Stimulated activated CD8-positive, alpha-beta memory T cell treated with anti-CD3 and anti-CD28 coated beads, Interleukin-12 subunit alpha, Interleukin-12 subunit beta, amount 100 ng/mL, for 24 hours (primary cell): ENCODE results near the gene CAMK2B.

Source experiments
- DNase-seq: peaks from one replicate; pipeline ENCODE4 v3.0.0-alpha.2; 2020; ENCODE audit errors: extremely low read depth

CAMK2B gene

GRCh38 chr7:44274623-44274975 is 50.8 kb downstream of the CAMK2B start:
- no peak for DNase-seq

- no peak for DNase-seq
Measured at GRCh38 chr7:44273681-44274622, 51.4 kb downstream of the CAMK2B start.

DNA sequence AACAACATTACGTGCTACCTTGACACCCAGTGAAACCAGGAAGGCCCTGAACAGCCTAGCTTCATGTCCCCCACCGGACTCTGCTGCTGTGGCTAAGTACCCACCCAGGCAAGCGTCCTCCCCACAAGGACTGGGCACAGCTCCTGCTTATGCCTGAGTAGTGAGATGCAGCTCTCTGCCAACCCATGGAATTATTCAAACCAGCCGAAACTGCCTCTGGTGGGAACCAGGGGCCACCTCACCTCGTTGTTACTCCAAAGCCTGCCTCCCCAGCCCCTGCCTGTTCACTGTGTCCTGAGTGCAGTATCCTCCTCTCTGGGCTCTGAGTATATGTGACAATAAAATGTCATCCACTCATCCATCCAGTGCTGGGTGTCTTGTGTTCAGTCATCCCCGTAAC is 52.4 kb downstream of the CAMK2B start:
- DNase-seq: no peak

DNA sequence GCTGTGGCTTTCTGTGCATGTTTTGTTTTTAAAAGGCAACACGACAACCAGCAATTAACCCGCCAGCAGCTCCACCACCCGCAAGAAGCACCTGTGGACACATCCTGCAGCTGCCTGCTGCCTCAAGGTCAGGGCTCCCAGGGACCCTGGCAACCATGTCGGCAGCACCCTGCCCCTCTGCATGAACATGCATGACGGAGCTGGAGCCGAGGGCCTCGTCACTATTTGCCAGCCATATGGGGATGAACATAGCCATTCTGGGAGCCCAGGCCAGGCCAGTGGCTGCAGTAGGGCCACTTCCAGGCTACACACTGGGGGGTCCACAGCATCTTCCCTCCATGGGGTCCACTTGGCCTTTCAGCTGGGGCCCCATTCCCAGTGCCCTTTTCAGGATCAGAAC is 52.9 kb downstream of the CAMK2B start:
- no peak for DNase-seq

DNA sequence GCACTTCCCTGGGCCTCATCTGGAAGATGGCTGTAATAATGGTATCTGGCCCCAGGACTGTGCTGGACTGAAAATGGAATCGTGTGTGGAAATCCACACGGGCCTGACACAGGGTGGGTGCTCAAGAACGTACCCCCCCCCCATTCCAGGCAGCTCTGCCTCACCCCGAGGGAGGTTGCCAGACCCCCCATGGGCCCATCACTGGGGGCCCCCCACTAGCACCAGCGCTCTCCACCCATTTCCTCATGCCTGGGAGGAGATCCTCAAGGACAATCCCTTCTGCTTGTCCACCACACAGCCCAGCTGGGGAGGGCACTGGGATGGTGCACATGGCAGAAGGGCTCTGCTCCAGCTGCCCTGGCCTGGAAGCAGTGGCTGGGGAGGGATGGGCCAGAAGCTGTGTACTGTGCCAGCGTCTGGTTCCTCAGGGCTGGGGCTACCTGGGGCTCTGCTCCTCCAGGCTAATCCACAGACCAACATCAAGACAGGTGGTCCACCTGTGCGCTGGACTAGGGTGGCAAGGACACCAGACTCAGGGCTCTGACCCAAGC is 55.4 kb downstream of the CAMK2B start:
- DNase-seq: no peak

GRCh38 chr7:44269417-44269816 is 56.0 kb downstream of the CAMK2B start:
- DNase-seq: no peak

GRCh38 chr7:44268671-44269070 is 56.7 kb downstream of the CAMK2B start:
- no peak for DNase-seq

- no peak for DNase-seq
Measured at GRCh38 chr7:44267719-44268421, 57.5 kb downstream of the CAMK2B start.

GRCh38 chr7:44267178-44267577 is 58.2 kb downstream of the CAMK2B start:
- DNase-seq: no peak

DNA sequence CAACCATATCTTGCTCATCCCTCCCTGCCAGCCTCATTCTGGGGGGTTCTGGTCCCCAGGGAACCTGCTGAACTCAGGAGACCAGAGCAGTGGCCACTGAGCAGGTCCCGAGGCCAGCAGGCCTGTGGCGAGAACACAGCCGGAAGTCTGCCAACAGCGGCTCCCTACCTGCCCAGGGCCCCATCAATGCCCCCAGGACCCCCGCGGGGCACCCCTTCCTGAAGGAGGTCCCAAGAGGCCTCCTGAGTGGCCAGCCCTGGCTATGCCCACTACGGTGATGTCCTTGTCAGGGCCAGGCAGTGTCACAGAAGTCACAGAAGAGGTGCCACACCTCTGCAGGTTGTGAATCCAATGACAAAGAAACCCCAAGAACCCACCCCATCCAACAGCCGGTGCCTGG is 58.9 kb downstream of the CAMK2B start:
- DNase-seq: no peak

- DNase-seq: no peak
Measured at GRCh38 chr7:44265728-44266127, 59.7 kb downstream of the CAMK2B start.

- DNase-seq: no peak
Measured at GRCh38 chr7:44264221-44264931, 61.0 kb downstream of the CAMK2B start.

DNA sequence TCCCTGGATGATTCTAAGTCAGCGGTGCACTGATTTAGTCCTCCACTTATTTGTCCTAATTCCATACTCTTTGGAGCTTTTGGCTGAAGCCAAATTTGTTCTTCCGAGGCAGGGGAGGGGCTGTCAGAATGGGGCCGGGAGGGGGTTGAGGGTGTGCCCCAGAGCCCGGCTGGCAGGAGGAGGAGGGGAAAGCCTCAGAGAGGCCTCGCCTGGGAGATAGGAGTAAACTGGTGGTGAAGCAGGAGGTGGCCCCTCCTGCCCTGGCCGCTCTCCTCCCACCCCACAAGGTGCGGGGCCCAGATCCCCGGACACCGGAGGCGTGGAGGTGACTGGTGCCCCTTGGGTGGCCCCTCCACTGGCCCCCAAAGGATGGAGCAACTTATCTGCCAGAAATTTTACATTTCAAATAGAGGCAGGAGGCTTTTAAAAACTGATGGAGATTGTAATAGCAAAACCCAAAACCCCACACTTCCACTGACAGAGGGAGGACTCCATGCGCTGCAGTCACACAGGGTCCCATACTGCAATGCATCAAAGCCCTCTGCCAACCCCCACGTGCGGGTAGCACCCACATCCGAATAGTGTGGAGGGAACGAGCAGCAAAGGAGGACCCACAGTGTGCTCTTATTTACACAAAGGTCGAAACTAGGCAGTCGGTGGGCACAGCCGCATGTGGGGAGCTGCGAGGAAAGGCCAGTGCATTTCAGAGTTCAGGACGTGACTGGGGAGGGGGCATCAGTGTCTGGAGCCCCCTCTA is 61.9 kb downstream of the CAMK2B start:
- no peak for DNase-seq

- DNase-seq: no peak
Measured at GRCh38 chr7:44262031-44262430, 63.4 kb downstream of the CAMK2B start.

DNA sequence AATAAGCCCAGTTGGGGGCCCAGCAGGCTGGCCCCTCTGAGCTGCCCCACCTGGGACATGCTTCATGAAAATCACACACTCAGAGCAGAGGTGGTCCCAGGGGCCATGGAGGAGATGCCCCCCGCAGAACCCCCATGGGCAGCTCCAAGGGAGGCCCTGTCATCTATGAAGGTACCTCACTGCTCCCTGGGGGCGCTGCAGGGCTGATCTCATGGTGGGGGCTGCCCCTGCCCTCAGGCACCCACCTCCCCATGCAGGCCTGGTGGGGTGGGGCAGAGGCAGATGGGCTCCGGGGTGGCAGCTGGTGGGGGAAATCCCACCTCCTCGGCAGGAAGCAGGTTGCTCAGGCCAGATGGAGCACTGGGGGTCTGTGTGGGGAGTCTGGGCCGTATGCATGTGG is 64.2 kb downstream of the CAMK2B start:
- DNase-seq: no peak

DNA sequence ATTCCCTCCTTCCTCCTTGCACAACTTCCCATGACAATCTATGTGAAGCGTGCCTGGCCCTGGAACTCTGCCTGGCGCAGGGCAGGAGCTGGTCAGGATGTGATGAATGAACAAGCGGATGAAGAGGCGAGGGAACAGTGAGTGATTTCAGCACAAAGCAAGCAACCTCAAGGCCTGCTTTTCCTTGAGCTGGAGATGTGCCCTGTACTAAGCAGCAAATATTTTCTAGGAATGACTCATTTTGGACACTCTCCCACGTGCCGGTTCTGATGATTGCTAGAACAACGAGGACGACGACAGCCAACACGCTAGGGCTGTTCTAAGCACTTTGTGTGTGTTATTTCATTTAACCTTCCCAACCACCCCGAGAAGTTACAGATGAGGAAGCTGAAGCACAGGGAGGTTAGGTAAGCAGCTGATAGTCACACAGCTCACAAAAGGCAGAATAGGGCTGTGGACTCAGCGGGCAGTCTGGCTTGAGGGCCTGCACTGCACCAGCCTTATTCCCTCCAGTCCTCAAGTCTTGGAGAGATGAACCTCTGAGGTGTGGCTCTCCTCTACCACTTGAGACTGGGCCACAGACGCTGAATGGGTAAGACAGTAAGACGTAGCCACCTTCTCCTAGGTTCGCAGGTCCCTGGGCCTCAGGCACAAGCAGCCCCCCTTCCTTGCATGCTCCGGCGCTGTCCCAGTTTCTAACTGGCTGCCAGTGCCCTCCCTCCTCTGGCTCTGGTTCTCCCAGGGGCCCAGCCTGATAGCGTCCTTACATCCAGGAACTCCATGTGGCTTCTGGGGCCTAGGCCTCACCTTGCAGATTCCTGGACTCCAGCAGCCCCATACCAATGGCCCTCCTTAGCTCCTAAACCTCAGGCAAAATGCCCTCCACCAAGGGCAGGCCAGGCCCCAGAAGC is 65.6 kb downstream of the CAMK2B start:
- no peak for DNase-seq

DNA sequence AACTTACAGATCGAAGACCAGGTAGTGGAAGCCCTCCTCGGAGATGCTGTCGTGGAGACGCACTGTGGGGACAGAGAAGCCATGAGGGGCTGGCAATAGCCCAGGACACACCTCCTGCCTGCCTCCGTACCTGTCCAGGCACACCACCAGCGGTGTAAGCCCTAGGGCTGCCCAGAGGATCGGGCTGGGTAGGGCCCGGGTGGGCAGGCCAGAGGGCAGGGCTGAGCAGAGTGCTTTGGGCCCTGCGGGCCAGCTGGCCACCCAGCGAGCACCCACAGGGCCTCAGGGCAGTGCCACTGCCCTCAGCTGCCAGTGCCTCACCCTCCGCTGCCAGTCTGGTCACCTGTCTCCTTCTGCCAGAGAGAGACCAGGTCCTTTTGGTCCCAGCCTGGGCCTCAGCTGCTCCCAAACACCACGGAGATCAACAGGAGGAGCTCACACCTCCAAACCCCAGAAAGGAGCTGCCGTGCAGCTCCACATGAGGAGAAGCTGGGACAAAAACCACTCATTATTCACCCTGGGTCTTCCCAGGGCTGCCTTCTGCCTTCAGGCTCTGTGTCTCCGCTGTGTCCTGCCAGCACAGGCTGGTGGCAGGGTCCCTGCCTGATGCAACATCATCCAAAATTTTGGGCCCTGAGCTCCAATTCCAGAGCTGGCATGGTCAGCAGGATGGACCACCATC is 66.4 kb downstream of the CAMK2B start:
- no peak for DNase-seq

- DNase-seq: no peak
Measured at GRCh38 chr7:44258423-44258760, 67.0 kb downstream of the CAMK2B start.

GRCh38 chr7:44257618-44258422 is 67.6 kb downstream of the CAMK2B start:
- DNase-seq: peak; percentile 60
